DOHH2 (cell line): ENCODE data around the gene CYFIP2.

Experiments used
- H3F3A ChIP-seq: fragments of 200-600 bp; sonication (generic), shearing (Covaris generic); 2 replicates; pipeline ENCODE4 v1.6.0; 2016; ENCODE audit warnings: antibody characterized with exemption, mild to moderate bottlenecking; ENCODE audit not compliant: control insufficient read depth, insufficient read depth
- H3K27ac ChIP-seq: fragments of 200-600 bp; sonication (generic); 2 replicates; pipeline ENCODE4 v1.5.1; 2014; ENCODE audit warnings: low read depth, mild to moderate bottlenecking, low read length, moderate library complexity
- H3K27me3 ChIP-seq: fragments of 200-600 bp; sonication (generic); 2 replicates; pipeline ENCODE4 v1.6.1; 2014; ENCODE audit warnings: mild to moderate bottlenecking, low read length, mixed read lengths; ENCODE audit not compliant: control insufficient read depth
- H3K36me3 ChIP-seq: fragments of 200-600 bp; sonication (generic); 2 replicates; pipeline ENCODE4 v1.6.1; 2014; ENCODE audit warnings: mild to moderate bottlenecking, low read length, moderate library complexity, mixed read lengths; ENCODE audit not compliant: control insufficient read depth
- H3K4me1 ChIP-seq: fragments of 200-600 bp; sonication (generic); 2 replicates; pipeline ENCODE4 v1.6.1; 2014; ENCODE audit warnings: mild to moderate bottlenecking, low read length, mixed read lengths; ENCODE audit not compliant: control insufficient read depth
- H3K4me2 ChIP-seq: fragments of 200-600 bp; sonication (generic); 2 replicates; pipeline ENCODE4 v1.6.0; 2014; ENCODE audit warnings: mild to moderate bottlenecking, low read length, moderate library complexity
- H3K4me3 ChIP-seq: fragments of 200-600 bp; sonication (generic); 2 replicates; pipeline ENCODE4 v1.5.1; 2014; ENCODE audit warnings: mild to moderate bottlenecking, low read length, mixed read lengths
- H3K79me2 ChIP-seq: fragments of 200-600 bp; sonication (generic); 2 replicates; pipeline ENCODE4 v1.6.1; 2014; ENCODE audit warnings: mild to moderate bottlenecking, low read length, mixed read lengths; ENCODE audit not compliant: control insufficient read depth
- H3K9me2 ChIP-seq: fragments of 200-600 bp; sonication (generic); replicated peaks from 2 replicates; pipeline ENCODE4 v1.6.1; 2014; ENCODE audit warnings: mild to moderate bottlenecking, low read length, mixed read lengths; ENCODE audit not compliant: control insufficient read depth
- H3K9me3 ChIP-seq: fragments of 200-600 bp; sonication (generic); 2 replicates; pipeline ENCODE4 v1.6.1; 2014; ENCODE audit warnings: antibody characterized with exemption, low read length, mixed read lengths; ENCODE audit not compliant: control insufficient read depth, insufficient read depth
- H4K20me1 ChIP-seq: fragments of 200-600 bp; sonication (generic); 2 replicates; pipeline ENCODE4 v1.6.0; 2014; ENCODE audit warnings: low read depth, mild to moderate bottlenecking, antibody characterized with exemption, low read length, moderate library complexity; ENCODE audit not compliant: control insufficient read depth, insufficient read depth
- EZH2phosphoT487 ChIP-seq: fragments of 200-600 bp; sonication (generic); IDR thresholded peaks from 2 replicates; pipeline ENCODE4 v1.6.1; 2017; ENCODE audit warnings: borderline replicate concordance, mild to moderate bottlenecking, antibody characterized with exemption, low read length, moderate library complexity, mixed read lengths
- TF ChIP-seq, protein P1 (sequence below): fragments of 200-600 bp; sonication (generic); IDR thresholded peaks from one replicate; pipeline ENCODE4 v1.5.1; 2014; ENCODE audit warnings: antibody characterized with exemption, mild to moderate bottlenecking, low read depth, low read length; ENCODE audit not compliant: poor library complexity, severe bottlenecking

CYFIP2 gene

DNA sequence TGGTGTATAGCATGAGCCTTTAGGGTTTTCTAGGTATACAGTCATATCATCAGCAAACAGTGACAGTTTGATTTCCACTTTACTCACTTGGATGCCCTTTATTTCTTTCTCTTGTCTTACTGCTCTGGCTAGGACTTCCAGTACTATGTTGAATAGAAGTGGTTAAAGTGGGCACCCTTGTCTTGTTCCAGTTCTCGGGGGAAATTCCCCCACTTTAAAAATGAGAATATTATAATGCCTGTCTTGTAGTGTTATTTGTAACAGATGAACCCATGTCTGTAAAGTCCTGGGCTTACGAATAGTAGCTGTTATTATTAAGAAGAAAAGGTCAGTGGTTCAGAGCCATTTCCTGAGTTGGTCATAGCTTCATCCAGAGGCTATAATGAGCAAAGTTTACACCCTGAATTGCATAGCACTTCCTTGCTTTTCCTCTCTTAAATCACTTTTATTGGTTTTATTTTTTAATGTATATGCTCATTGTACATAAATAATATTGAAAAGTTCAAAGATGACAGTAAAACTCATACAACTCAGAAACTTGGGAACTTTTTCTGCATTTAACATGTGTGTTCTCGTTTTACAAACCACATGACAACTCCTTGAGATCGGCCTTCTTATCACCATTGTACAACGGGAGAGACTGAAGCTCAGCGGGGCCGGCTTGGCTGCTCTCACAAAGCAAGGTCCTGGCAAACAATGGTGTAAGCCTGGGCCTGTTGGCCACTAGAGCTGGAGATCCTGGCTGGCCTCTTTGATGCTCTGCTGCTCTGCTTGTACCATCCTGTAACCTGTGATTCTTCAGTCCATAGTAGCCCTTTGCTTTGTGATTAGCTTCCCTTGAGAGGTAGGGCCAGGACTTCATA lies 85.2 kb downstream of the CYFIP2 start:
- Histone ChIP-seq H3K4me3 (no peak overlapping the region), H3K4me2 (no peak overlapping the region), H3K9me2 (no peaks in the 10 kb centered on the region), H4K20me1 (no peaks in the 10 kb centered on the region; the same call in 1 of the 2 replicates), H3K4me1 (peaks cover 8% of the 10 kb centered on the region), H3K27ac (no peak overlapping the region), H3K36me3 (peaks cover 57% of the 10 kb centered on the region), H3F3A (no peaks in the 10 kb centered on the region), H3K9me3 (no peaks in the 10 kb centered on the region), H3K79me2 (no peaks in the 10 kb centered on the region), H3K27me3 (no peaks in the 10 kb centered on the region)
- TF ChIP-seq, protein P1, sequence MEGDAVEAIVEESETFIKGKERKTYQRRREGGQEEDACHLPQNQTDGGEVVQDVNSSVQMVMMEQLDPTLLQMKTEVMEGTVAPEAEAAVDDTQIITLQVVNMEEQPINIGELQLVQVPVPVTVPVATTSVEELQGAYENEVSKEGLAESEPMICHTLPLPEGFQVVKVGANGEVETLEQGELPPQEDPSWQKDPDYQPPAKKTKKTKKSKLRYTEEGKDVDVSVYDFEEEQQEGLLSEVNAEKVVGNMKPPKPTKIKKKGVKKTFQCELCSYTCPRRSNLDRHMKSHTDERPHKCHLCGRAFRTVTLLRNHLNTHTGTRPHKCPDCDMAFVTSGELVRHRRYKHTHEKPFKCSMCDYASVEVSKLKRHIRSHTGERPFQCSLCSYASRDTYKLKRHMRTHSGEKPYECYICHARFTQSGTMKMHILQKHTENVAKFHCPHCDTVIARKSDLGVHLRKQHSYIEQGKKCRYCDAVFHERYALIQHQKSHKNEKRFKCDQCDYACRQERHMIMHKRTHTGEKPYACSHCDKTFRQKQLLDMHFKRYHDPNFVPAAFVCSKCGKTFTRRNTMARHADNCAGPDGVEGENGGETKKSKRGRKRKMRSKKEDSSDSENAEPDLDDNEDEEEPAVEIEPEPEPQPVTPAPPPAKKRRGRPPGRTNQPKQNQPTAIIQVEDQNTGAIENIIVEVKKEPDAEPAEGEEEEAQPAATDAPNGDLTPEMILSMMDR = no peak
- no peak for TF ChIP-seq EZH2phosphoT487

DNA sequence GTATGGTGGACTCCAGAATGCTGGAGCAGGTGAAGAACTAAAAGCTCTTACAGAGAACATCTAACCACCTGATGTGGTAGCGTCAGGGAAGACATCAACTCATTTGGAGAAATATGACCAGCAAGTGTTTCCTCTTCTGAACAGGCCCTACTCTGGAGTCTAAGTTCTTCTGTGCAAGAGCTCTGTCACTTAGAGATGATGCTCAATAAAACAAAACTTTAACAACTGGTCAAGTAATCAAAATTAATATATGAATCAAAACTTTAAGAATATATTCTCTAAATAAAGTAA lies 85.8 kb downstream of the CYFIP2 start:
- Histone ChIP-seq H3K4me2 (no peak overlapping the region), H3K27me3 (no peaks in the 10 kb centered on the region), H3F3A (no peaks in the 10 kb centered on the region), H3K9me3 (no peaks in the 10 kb centered on the region), H3K4me3 (no peak overlapping the region), H3K4me1 (peaks cover 13% of the 10 kb centered on the region), H3K79me2 (no peaks in the 10 kb centered on the region), H3K36me3 (peaks cover 57% of the 10 kb centered on the region), H3K27ac (no peak overlapping the region), H3K9me2 (no peaks in the 10 kb centered on the region), H4K20me1 (no peaks in the 10 kb centered on the region; the same call in 1 of the 2 replicates)
- TF ChIP-seq, protein P1 = no peak
- no peak for TF ChIP-seq EZH2phosphoT487

DNA sequence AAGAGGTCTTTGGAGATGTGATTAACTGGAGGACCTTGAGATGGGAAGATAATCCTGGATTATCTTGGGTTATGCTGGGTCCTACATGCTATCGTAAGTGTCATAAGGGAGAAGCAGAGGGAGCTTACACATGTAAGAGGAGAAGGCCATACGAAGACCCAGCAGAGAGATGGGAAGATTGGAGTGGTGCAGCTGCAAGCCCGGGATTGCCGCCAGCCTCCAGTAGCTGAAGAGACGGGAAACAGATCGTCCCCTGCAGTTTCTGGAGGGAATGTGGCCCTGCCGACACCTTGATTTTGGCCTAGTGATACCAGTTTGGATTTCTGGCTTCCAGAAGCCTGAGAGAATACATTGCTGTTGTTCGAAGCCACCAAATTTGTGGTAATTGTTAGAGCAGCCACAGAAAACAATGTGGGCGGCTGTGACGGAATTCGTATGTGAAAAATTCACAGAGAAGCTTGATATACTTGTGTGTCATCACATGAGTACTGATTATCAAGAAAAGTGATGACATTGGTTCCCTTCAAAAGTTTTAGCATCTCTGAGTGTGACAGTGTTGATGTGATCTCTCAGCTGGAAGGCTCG lies 86.9 kb downstream of the CYFIP2 start:
- H4K20me1 ChIP-seq = no peaks in the 10 kb centered on the region; the same call in 1 of the 2 replicates
- H3K4me1 ChIP-seq = peaks cover 13% of the 10 kb centered on the region
- no peak for TF ChIP-seq EZH2phosphoT487
- TF ChIP-seq, protein P1 = no peak
- no peaks in the 10 kb centered on the region for H3K9me3 ChIP-seq
- H3K79me2 ChIP-seq = no peaks in the 10 kb centered on the region
- H3F3A ChIP-seq = no peaks in the 10 kb centered on the region
- no peak overlapping the region for H3K4me2 ChIP-seq
- no peak overlapping the region for H3K4me3 ChIP-seq
- H3K27ac ChIP-seq = no peak overlapping the region
- no peaks in the 10 kb centered on the region for H3K27me3 ChIP-seq
- H3K36me3 ChIP-seq = peaks cover 61% of the 10 kb centered on the region
- no peaks in the 10 kb centered on the region for H3K9me2 ChIP-seq
